GM10266 (cell line): ENCODE results near the gene MAF.

Source experiments
- DNase-seq: peaks from one replicate; pipeline ENCODE4 v3.0.0; 2012; ENCODE audit errors: extremely low spot score
- CTCF ChIP-seq: IDR thresholded peaks from 2 replicates; pipeline ENCODE4 v1.5.1; 2012; ENCODE audit warnings: mild to moderate bottlenecking, low read depth; ENCODE audit not compliant: control insufficient read depth, insufficient read depth; ENCODE audit errors: missing control alignments

Gene MAF

GRCh38 chr16:79618041-79618691 lies 17.6 kb upstream of the MAF start:
- no peak for DNase-seq
- TF ChIP-seq CTCF = no peak

DNA sequence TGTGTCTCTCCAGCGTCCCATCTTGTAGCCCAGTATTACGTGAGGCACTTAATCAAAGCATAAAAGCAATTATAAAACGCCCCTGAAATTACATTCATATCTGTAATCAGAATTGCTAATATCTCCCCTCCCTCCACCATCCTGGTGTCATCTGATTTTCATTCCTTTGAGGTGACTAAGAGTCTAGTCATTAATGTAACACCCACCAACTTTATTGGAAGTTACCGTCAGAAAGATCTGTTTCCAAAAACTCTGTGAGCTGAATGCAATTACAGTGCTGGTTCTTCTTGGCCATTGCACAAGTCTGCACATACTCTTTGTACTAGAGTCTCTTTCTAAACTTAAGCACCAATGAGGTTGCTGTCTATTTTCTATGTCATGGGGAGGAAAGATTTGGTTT lies 12.5 kb upstream of the MAF start:
- no peak for DNase-seq
- TF ChIP-seq CTCF = no peak

GRCh38 chr16:79612207-79612606 lies 11.7 kb upstream of the MAF start:
- DNase-seq = no peak
- TF ChIP-seq CTCF = no peak

GRCh38 chr16:79610771-79611170 lies 10.2 kb upstream of the MAF start:
- TF ChIP-seq CTCF = no peak
- DNase-seq = no peak

DNA sequence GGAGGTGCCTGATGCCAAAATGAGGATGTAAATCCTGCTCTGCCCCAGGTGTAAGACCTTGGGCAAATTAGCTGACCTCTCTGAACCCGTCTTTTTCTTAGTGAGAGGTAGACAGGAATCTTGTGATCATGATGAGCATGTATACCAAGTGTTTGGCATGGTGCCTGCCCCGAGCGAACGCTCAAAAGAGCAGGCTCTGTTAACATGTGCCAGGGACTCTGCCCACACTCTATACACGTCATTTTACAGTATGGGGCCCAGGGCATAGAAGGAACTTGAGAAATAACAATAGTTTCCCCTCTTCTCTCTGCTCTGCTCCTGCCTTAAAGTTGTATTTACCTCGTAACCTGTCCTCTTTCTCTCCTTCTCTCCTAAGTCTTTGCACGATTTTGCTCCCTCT lies 9.3 kb upstream of the MAF start:
- DNase-seq = no peak
- TF ChIP-seq CTCF = no peak

DNA sequence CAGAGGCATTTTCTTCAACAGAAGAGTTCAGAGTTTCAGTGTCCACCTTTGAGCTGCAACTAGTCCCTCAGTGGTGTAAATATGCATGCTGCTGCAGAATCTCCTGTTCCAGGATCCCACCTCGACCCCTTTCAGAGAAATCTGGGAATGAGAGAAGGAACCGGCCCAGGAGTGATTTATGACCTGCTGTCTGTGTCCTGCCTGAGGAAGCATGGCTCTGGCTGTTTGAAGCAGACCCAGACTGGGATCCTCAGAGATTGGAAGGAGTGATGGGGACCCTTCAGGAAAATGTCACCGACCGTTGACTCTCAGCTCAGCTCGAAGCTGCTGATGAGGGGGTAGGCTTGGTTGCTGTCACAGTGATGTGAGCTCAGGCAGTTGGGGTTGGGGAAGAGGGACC lies 8.4 kb upstream of the MAF start:
- no peak for DNase-seq
- no peak for TF ChIP-seq CTCF

DNA sequence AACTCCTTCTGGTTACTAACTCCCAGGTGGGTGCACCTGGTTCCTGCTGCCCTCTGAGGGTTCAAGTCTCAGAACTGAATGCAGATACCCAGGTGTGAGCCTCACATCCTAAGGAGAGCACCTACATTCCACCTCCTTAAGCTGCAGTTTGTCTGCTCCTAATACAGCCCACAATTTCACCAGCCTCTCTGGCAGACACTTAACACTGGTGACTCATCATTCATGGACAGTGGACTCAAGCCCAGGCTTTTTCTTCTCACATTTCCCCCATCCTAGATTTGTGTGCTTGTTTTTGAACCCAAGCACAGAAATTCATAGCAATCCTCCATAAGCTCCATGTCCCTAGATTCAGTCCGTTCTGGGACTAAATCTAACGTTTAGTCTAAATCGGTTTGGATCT lies 7.0 kb upstream of the MAF start:
- no peak for TF ChIP-seq CTCF
- DNase-seq = no peak
